ENCODE results near the gene DMAP1.

DMAP1 gene

DNA sequence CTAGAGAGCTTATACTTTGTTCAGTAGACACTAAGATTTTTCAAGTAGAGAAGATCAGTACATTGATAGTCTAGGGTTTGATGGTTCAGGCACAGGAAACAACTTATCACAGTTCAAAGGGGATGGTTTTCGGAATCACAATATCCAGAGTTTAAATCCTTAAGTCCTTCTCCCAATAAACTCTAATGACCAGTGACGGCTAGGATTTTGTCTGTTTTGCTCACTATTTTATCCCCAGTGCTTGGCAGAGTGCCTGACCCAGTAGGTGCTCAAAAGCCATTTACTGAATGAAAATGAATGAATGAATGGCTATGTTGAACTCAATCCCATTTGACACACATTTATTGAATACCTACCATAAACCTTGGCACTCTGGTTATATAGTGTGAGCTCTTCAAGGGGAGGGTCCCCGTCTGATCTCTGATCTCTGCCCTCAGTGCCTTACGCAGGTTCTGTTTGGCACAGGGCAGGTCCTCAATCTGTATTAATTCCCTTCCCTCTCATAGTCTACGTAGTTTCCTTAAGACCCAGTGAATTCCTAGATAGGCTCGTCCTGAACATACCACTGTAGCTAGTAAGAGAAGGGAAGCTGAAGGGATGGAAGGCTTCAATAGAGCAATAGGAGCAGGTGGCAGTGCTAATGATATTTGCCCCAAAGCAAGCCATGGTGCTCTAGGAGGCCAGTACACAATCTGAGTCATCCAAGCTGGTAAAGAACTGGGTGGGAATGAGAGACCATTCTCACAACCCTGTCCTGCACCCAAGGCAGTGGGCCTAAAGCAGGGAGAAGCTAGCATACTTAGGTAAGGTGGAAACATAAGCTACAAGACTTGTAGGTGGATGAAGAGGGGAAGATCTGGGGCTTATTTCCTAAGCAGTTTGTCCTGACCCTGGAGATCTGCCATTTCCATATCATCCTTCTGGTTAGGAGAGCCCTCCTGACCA, 53.4 kb downstream of the DMAP1 start:
- DNase-seq (no peak), ATAC-seq (replicated peaks) (no peak)
- no peak overlapping the region for H3K4me3 Mint-ChIP-seq
- no peaks in the 10 kb centered on the region for H3K9me3 Mint-ChIP-seq
- H3K4me1 Mint-ChIP-seq (ENCODE audit: low read depth in 2 of 2): peaks cover 6 to 8% of the 10 kb centered on the region in 2 donors
- H3K36me3 Mint-ChIP-seq (ENCODE audit: insufficient read depth): peaks cover 3% of the 10 kb centered on the region
- H3K27me3 Mint-ChIP-seq: no peaks in the 10 kb centered on the region
- H3K27ac Mint-ChIP-seq: no peak overlapping the region

DNA sequence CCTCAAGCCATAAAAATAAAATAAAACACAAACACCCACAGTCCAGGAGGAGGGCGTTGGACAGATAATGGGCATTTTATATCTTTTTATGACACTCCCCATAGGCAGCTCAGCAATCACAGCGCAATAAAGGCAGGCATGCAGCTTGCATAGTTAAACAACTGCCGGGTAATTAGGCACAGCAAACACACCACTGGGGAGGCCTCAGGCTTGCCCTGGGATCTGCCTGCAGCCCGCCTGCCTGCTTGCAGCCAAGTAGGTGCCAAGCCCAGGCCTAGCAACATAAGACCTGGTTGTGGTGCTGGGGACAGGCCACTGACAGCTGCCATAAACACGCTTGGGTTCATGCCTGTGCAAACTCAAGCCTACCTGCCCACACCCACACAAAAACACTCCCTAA, 54.2 kb downstream of the DMAP1 start:
- Mint-ChIP-seq H3K36me3 (ENCODE audit: insufficient read depth) (peaks cover under 1% of the 10 kb centered on the region), H3K4me3 (no peak overlapping the region), H3K4me1 (ENCODE audit: low read depth in 2 of 2) (peaks cover 6% of the 10 kb centered on the region in 2 donors), H3K27me3 (no peaks in the 10 kb centered on the region), H3K9me3 (no peaks in the 10 kb centered on the region), H3K27ac (no peak overlapping the region)
- no peak for DNase-seq
- no peak for ATAC-seq (replicated peaks)

- DNase-seq: no peak
- no peaks in the 10 kb centered on the region for H3K27me3 Mint-ChIP-seq
- no peaks in the 10 kb centered on the region for H3K36me3 Mint-ChIP-seq (ENCODE audit: insufficient read depth)
- no peak overlapping the region for H3K4me3 Mint-ChIP-seq
- H3K27ac Mint-ChIP-seq: no peak overlapping the region
- ATAC-seq (replicated peaks): no peak
- H3K4me1 Mint-ChIP-seq (ENCODE audit: low read depth in 2 of 2): peaks cover 6% of the 10 kb centered on the region in 2 donors
- H3K9me3 Mint-ChIP-seq: no peaks in the 10 kb centered on the region
Observed at GRCh38 chr1:44268054-44268453, 54.8 kb downstream of the DMAP1 start.
